Osteoblast (primary cell): ENCODE measurements around the gene SLC5A10. TPM values are rescaled to one million over a fixed set of nuclear protein-coding genes. Genes with fewer than 3 reads are reported as not detected.

Experiments used
- DNase-seq: peaks from one replicate; pipeline ENCODE4 v3.0.0; 2011; ENCODE audit warnings: low spot score, mixed read lengths; ENCODE audit not compliant: insufficient read length; ENCODE audit errors: missing footprints
- H2AFZ ChIP-seq: 2 replicates; pipeline ENCODE4 v1.6.0; 2011; ENCODE audit warnings: mild to moderate bottlenecking, low read length
- H3K27ac ChIP-seq: 2 replicates; pipeline ENCODE4 v1.5.1; 2011; ENCODE audit warnings: mild to moderate bottlenecking, low read depth, low read length, moderate library complexity
- H3K27me3 ChIP-seq: 2 replicates; pipeline ENCODE4 v1.6.0; 2012; ENCODE audit warnings: mild to moderate bottlenecking, control low read depth, inconsistent platforms, low read length, moderate library complexity; ENCODE audit not compliant: insufficient read depth
- H3K36me3 ChIP-seq: 2 replicates; pipeline ENCODE4 v1.5.1; 2011; ENCODE audit warnings: mild to moderate bottlenecking, low read length, control low read depth, moderate library complexity; ENCODE audit not compliant: insufficient read depth
- H3K4me1 ChIP-seq: 2 replicates; pipeline ENCODE4 v1.5.1; 2011; ENCODE audit warnings: mild to moderate bottlenecking, low read length, control low read depth, moderate library complexity; ENCODE audit not compliant: insufficient read depth
- H3K4me2 ChIP-seq: 2 replicates; pipeline ENCODE4 v1.6.0; 2011; ENCODE audit warnings: mild to moderate bottlenecking, low read length; ENCODE audit not compliant: insufficient read depth
- H3K4me3 ChIP-seq: fragments of 200-600 bp; sonication (generic); 3 replicates; pipeline ENCODE4 v1.5.1; 2012; ENCODE audit warnings: mild to moderate bottlenecking, low read length, inconsistent platforms; ENCODE audit not compliant: insufficient read depth
- H3K79me2 ChIP-seq: 2 replicates; pipeline ENCODE4 v1.6.0; 2012; ENCODE audit warnings: mild to moderate bottlenecking, low read length, control low read depth, inconsistent platforms; ENCODE audit not compliant: insufficient read depth
- H3K9me3 ChIP-seq: 2 replicates; pipeline ENCODE4 v1.5.1; 2011; ENCODE audit warnings: low read depth, low read length, control low read depth
- H4K20me1 ChIP-seq: 2 replicates; pipeline ENCODE4 v1.6.0; 2012; ENCODE audit warnings: mild to moderate bottlenecking, low read length, control low read depth; ENCODE audit not compliant: insufficient read depth
- total RNA-seq: library from RNA; depleted of rRNA; stranded (reverse); fragments of >200 nt; gene quantifications from 2 replicates; pipeline ENCODE4 v1.2.3, GENCODE V29; 2012
- TF ChIP-seq, protein P1 (sequence below): IDR thresholded peaks from 2 replicates; pipeline ENCODE4 v1.5.1; 2011; ENCODE audit warnings: mild to moderate bottlenecking, low read depth, low read length, moderate library complexity; ENCODE audit errors: extremely low read depth

The SLC5A10 gene
- total RNA-seq, 1 donor = not detected

DNA sequence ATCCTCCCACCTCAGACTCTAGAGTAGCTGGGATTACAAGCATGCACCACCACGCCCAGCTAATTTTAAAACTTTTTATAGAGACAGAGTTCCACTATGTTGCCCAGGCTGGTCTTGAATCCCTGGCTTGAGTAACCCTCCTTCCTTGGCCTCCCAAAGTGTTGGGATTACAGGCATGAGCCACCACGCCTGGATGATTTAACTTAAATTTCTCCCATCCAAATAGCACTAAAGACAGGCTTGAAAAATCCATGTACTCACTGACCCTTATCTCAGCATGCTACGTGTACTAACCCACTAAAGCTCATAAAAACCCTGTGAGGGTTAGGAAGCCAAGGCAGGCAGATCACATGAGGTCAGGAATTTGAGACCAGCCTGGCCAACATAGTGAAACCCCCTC, 4.6 kb downstream of the SLC5A10 start:
- TF ChIP-seq, protein P1, sequence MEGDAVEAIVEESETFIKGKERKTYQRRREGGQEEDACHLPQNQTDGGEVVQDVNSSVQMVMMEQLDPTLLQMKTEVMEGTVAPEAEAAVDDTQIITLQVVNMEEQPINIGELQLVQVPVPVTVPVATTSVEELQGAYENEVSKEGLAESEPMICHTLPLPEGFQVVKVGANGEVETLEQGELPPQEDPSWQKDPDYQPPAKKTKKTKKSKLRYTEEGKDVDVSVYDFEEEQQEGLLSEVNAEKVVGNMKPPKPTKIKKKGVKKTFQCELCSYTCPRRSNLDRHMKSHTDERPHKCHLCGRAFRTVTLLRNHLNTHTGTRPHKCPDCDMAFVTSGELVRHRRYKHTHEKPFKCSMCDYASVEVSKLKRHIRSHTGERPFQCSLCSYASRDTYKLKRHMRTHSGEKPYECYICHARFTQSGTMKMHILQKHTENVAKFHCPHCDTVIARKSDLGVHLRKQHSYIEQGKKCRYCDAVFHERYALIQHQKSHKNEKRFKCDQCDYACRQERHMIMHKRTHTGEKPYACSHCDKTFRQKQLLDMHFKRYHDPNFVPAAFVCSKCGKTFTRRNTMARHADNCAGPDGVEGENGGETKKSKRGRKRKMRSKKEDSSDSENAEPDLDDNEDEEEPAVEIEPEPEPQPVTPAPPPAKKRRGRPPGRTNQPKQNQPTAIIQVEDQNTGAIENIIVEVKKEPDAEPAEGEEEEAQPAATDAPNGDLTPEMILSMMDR = no peak
- no peak overlapping the region for H3K4me3 ChIP-seq
- H3K9me3 ChIP-seq = no peaks in the 10 kb centered on the region
- H3K36me3 ChIP-seq = no peaks in the 10 kb centered on the region
- no peak for DNase-seq
- H3K27me3 ChIP-seq = no peaks in the 10 kb centered on the region
- no peaks in the 10 kb centered on the region for H4K20me1 ChIP-seq
- no peaks in the 10 kb centered on the region for H3K79me2 ChIP-seq
- no peak overlapping the region for H3K27ac ChIP-seq
- no peak overlapping the region for H2AFZ ChIP-seq
- H3K4me1 ChIP-seq = peaks cover 8% of the 10 kb centered on the region
- H3K4me2 ChIP-seq = no peak overlapping the region

DNA sequence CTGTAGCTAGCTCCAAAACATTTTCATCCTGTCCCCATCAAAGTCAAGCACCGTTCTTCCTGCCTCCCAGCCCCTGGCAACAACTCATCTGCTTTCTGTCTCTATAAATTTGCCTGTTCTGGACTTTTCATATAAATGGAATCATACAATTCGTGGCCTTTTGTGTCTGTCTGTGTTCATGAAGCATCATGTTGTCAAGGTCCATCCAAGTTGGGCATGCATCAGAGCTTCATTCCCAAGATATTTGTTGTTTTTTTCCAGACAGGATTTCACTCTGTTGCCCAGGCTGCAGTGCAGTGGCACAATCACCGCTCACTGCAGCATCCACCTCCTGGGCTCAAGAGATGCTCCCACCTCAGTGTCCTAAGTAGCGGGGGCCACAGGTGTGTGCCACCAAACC, 5.9 kb downstream of the SLC5A10 start:
- Histone ChIP-seq H3K4me1 (peaks cover 19% of the 10 kb centered on the region), H3K9me3 (no peaks in the 10 kb centered on the region), H3K4me2 (no peak overlapping the region), H2AFZ (no peak overlapping the region), H3K79me2 (no peaks in the 10 kb centered on the region), H3K27me3 (no peaks in the 10 kb centered on the region), H3K27ac (no peak overlapping the region), H4K20me1 (no peaks in the 10 kb centered on the region), H3K36me3 (no peaks in the 10 kb centered on the region), H3K4me3 (no peak overlapping the region)
- peak; percentile 50 for DNase-seq
- TF ChIP-seq, protein P1 = no peak

- H3K4me1 ChIP-seq = peaks cover 27% of the 10 kb centered on the region
- TF ChIP-seq, protein P1 = no peak
- no peak overlapping the region for H3K4me2 ChIP-seq
- no peaks in the 10 kb centered on the region for H3K27me3 ChIP-seq
- no peak overlapping the region for H2AFZ ChIP-seq
- H3K4me3 ChIP-seq = no peak overlapping the region
- no peak for DNase-seq
- no peaks in the 10 kb centered on the region for H3K79me2 ChIP-seq
- H3K27ac ChIP-seq = no peak overlapping the region
- H3K9me3 ChIP-seq = no peaks in the 10 kb centered on the region
- no peaks in the 10 kb centered on the region for H3K36me3 ChIP-seq
- no peaks in the 10 kb centered on the region for H4K20me1 ChIP-seq
Measured at GRCh38 chr17:18958611-18959010, 6.6 kb downstream of the SLC5A10 start.

- H3K27ac ChIP-seq = no peak overlapping the region
- H3K4me2 ChIP-seq = no peak overlapping the region
- TF ChIP-seq, protein P1 = no peak
- H3K4me1 ChIP-seq = peaks cover 28% of the 10 kb centered on the region
- H3K27me3 ChIP-seq = no peaks in the 10 kb centered on the region
- no peaks in the 10 kb centered on the region for H3K79me2 ChIP-seq
- DNase-seq = peak; percentile 62
- no peak overlapping the region for H3K4me3 ChIP-seq
- no peaks in the 10 kb centered on the region for H4K20me1 ChIP-seq
- no peaks in the 10 kb centered on the region for H3K36me3 ChIP-seq
- no peaks in the 10 kb centered on the region for H3K9me3 ChIP-seq
- no peak overlapping the region for H2AFZ ChIP-seq
Measured at GRCh38 chr17:18959071-18959844, 7.3 kb downstream of the SLC5A10 start.
